ENCODE data around the gene TLR7.

TLR7 gene

GRCh38 chrX:12866451-12867377, at the start of gene TLR7:
TSS of gene TLR7 (plus strand) at chrX:12867072. CDS start at chrX:12867579, 507 bp downstream.
- no peak for DNase-seq

- no peak for DNase-seq
These were observed 49.3 kb upstream of the TLR7 start for GRCh38 chrX:12817528-12817927.

- no peak for DNase-seq
These were observed 47.6 kb upstream of the TLR7 start for GRCh38 chrX:12819222-12819621.

GRCh38 chrX:12820737-12821136, 46.1 kb upstream of the TLR7 start:
- DNase-seq: no peak

GRCh38 chrX:12824944-12825343, 41.9 kb upstream of the TLR7 start:
- DNase-seq: no peak

- DNase-seq: no peak
These were observed 41.1 kb upstream of the TLR7 start for GRCh38 chrX:12825801-12826200.

- DNase-seq: no peak
These were observed 23.7 kb upstream of the TLR7 start for GRCh38 chrX:12843061-12843667.

GRCh38 chrX:12843668-12844279, 23.1 kb upstream of the TLR7 start:
- no peak for DNase-seq

- DNase-seq: no peak
These were observed 22.6 kb upstream of the TLR7 start for GRCh38 chrX:12844319-12844718.

GRCh38 chrX:12865359-12865758, 1.5 kb upstream of the TLR7 start:
- DNase-seq: no peak

- DNase-seq: no peak
These were observed 813 bp downstream of the TLR7 start for GRCh38 chrX:12867685-12868084.

- DNase-seq: no peak
These were observed 1.9 kb downstream of the TLR7 start for GRCh38 chrX:12868747-12869146.

- DNase-seq: no peak
These were observed 4.4 kb downstream of the TLR7 start for GRCh38 chrX:12871257-12871656.

GRCh38 chrX:12872741-12873140, 5.9 kb downstream of the TLR7 start:
- no peak for DNase-seq

GRCh38 chrX:12874581-12874980, 7.7 kb downstream of the TLR7 start:
- no peak for DNase-seq

- no peak for DNase-seq
These were observed 10.5 kb downstream of the TLR7 start for GRCh38 chrX:12877386-12877785.

GRCh38 chrX:12878536-12878935, 11.7 kb downstream of the TLR7 start:
- no peak for DNase-seq

- DNase-seq: no peak
These were observed 15.0 kb downstream of the TLR7 start for GRCh38 chrX:12881914-12882313.

- no peak for DNase-seq
These were observed 18.6 kb downstream of the TLR7 start for GRCh38 chrX:12885508-12885907.

GRCh38 chrX:12886545-12886944, 19.7 kb downstream of the TLR7 start:
- no peak for DNase-seq

GRCh38 chrX:12887141-12887540, 20.3 kb downstream of the TLR7 start:
- DNase-seq: no peak

GRCh38 chrX:12887767-12888166, 20.9 kb downstream of the TLR7 start:
- no peak for DNase-seq

- peak; percentile 4 for DNase-seq
These were observed 23.6 kb downstream of the TLR7 start for GRCh38 chrX:12890467-12890866.

- no peak for DNase-seq
These were observed 24.3 kb downstream of the TLR7 start for GRCh38 chrX:12891171-12891570.

All from CD4-positive, alpha-beta T cell treated with Interleukin-4 for 4 hours (primary cell).